A673 (cell line): ENCODE results near the gene ZNF17. TPM values are rescaled to one million over a fixed set of nuclear protein-coding genes. Genes with fewer than 3 reads are reported as not detected.

ENCODE experiments used
- BruUV-seq: library from RNA; stranded (reverse); fragments of 400-500 nt; replicated peaks from 2 replicates; lab custom pipeline; 2021; lab: Mats Ljungman, UMichigan
- CTCF ChIA-PET: fragments of 300-600 bp; sonication (Branson Sonifier 250); formaldehyde crosslinking; loops from one replicate; lab custom pipeline; 2022; ENCODE audit warnings: antibody characterized with exemption; lab: Charles Lee
- POLR2A ChIA-PET: fragments of 300-600 bp; sonication (Branson Sonifier 250); formaldehyde crosslinking; loops from one replicate; lab custom pipeline; 2022; ENCODE audit warnings: antibody characterized with exemption; ENCODE audit not compliant: low non-redundant PET; lab: Charles Lee
- DNase-seq: peaks from one replicate; pipeline ENCODE4 v3.0.0-alpha.2; 2015; ENCODE audit warnings: low spot score
- H3K27ac ChIP-seq: fragments of 200-600 bp; sonication (generic); 2 replicates; pipeline ENCODE4 v1.5.1; 2016; ENCODE audit warnings: mixed run types, low read depth, mild to moderate bottlenecking, mixed read lengths, antibody characterized with exemption, low read length; ENCODE audit not compliant: poor library complexity, severe bottlenecking
- H3K27me3 ChIP-seq: fragments of 200-600 bp; sonication (generic); replicated peaks from 2 replicates; pipeline ENCODE4 v1.6.1; 2017; ENCODE audit warnings: mixed run types, low read depth, mild to moderate bottlenecking, mixed read lengths, antibody characterized with exemption, low read length; ENCODE audit not compliant: insufficient read depth, poor library complexity
- H3K36me3 ChIP-seq: fragments of 200-600 bp; sonication (generic); 2 replicates; pipeline ENCODE4 v1.6.1; 2016; ENCODE audit warnings: mixed run types, mild to moderate bottlenecking, mixed read lengths, antibody characterized with exemption, low read length; ENCODE audit not compliant: insufficient read depth, poor library complexity, severe bottlenecking
- H3K4me1 ChIP-seq: fragments of 200-600 bp; sonication (generic); 2 replicates; pipeline ENCODE4 v1.6.1; 2017; ENCODE audit warnings: mixed run types, mild to moderate bottlenecking, mixed read lengths, antibody characterized with exemption, low read length; ENCODE audit not compliant: insufficient read depth, poor library complexity, severe bottlenecking
- H3K4me3 ChIP-seq: fragments of 200-600 bp; sonication (generic); 2 replicates; pipeline ENCODE4 v1.5.1; 2016; ENCODE audit warnings: low read depth, mixed run types, mild to moderate bottlenecking, mixed read lengths, low read length; ENCODE audit not compliant: poor library complexity, severe bottlenecking
- H3K9me3 ChIP-seq: fragments of 200-600 bp; sonication (generic); 2 replicates; pipeline ENCODE4 v1.6.1; 2016; ENCODE audit warnings: mixed run types, low read depth, mild to moderate bottlenecking, mixed read lengths, antibody characterized with exemption, low read length; ENCODE audit not compliant: poor library complexity, severe bottlenecking
- EZH2 ChIP-seq: fragments of 200-600 bp; sonication (generic); IDR thresholded peaks from 2 replicates; pipeline ENCODE4 v1.6.1; 2017; ENCODE audit warnings: borderline replicate concordance, low read depth, mild to moderate bottlenecking, mixed read lengths, antibody characterized with exemption, low read length; ENCODE audit not compliant: poor library complexity, severe bottlenecking
- intact Hi-C: fragments of 100-400 bp; cut with micrococcal nuclease; formaldehyde crosslinking; loops from one replicate; pipeline ENCODE4 v1.10.0; 2022; ENCODE audit not compliant: unreplicated experiment
- total RNA-seq: library from RNA; stranded (reverse); gene quantifications from 2 replicates; pipeline ENCODE4 v1.2.3, GENCODE V29; 2021
- TF ChIP-seq, protein P1 (sequence below): fragments of 300-800, 200-600 bp; sonication (generic); conservative IDR thresholded peaks from 2 replicates; pipeline ENCODE4 v1.5.1; 2017; ENCODE audit warnings: low read depth, mild to moderate bottlenecking, antibody characterized with exemption, low read length, moderate library complexity, mixed read lengths

ZNF17 gene
- total RNA-seq, 1 experiment from 2014 or later: 13.1 TPM

DNA sequence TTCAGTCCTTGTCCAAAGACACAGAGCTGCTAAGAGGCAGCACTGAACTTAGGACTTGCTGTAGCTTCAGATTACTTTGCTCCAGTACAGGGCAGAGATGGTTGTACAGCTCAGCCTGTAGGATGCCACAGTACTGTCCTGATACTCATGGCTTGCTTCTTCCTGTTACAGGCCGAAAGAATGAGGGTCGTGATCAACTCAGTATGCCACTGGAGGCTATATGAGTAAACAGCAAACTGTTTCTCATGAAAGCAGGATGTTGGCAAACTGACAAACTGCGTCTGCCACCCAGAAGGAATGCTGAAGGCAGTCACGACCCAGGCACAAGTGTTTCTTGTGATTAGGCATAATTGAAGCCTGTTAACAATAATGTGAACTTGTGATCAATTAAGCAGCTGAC is 27.0 kb downstream of the ZNF17 start:
- Histone ChIP-seq H3K27me3 (no peaks in the 10 kb centered on the region), H3K4me1 (peaks cover 7% of the 10 kb centered on the region), H3K36me3 (peaks cover 8% of the 10 kb centered on the region), H3K27ac (no peak overlapping the region), H3K9me3 (no peaks in the 10 kb centered on the region), H3K4me3 (no peak overlapping the region)
- BruUV-seq: no TSS peak
- no peak for TF ChIP-seq EZH2
- TF ChIP-seq, protein P1, sequence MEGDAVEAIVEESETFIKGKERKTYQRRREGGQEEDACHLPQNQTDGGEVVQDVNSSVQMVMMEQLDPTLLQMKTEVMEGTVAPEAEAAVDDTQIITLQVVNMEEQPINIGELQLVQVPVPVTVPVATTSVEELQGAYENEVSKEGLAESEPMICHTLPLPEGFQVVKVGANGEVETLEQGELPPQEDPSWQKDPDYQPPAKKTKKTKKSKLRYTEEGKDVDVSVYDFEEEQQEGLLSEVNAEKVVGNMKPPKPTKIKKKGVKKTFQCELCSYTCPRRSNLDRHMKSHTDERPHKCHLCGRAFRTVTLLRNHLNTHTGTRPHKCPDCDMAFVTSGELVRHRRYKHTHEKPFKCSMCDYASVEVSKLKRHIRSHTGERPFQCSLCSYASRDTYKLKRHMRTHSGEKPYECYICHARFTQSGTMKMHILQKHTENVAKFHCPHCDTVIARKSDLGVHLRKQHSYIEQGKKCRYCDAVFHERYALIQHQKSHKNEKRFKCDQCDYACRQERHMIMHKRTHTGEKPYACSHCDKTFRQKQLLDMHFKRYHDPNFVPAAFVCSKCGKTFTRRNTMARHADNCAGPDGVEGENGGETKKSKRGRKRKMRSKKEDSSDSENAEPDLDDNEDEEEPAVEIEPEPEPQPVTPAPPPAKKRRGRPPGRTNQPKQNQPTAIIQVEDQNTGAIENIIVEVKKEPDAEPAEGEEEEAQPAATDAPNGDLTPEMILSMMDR: no peak
- DNase-seq: no peak
- ChIA-PET POLR2A (no interaction called here), CTCF (no interaction called here)
- intact Hi-C loops: no loop called here

GRCh38 chr19:57438925-57439324 is 28.0 kb downstream of the ZNF17 start:
- Histone ChIP-seq H3K9me3 (peaks cover 8% of the 10 kb centered on the region), H3K4me3 (no peak overlapping the region), H3K27ac (no peak overlapping the region), H3K4me1 (peaks cover 7% of the 10 kb centered on the region), H3K36me3 (peaks cover 18% of the 10 kb centered on the region), H3K27me3 (no peaks in the 10 kb centered on the region)
- CTCF ChIA-PET: no interaction called here
- TF ChIP-seq, protein P1: no peak
- no peak for TF ChIP-seq EZH2
- intact Hi-C loops: no loop called here
- no TSS peak for BruUV-seq
- POLR2A ChIA-PET: no interaction called here
- no peak for DNase-seq

- peaks cover 25% of the 10 kb centered on the region for H3K9me3 ChIP-seq
These were observed 31.2 kb downstream of the ZNF17 start for GRCh38 chr19:57441979-57442752.

More at GRCh38 chr19:57441979-57442752, 31.2 kb downstream of the ZNF17 start:
- H3K36me3 ChIP-seq: peaks cover 35% of the 10 kb centered on the region
- TF ChIP-seq, protein P1: no peak
- TF ChIP-seq EZH2: no peak
- no peak overlapping the region for H3K27ac ChIP-seq
- POLR2A ChIA-PET: no interaction called here
- H3K4me1 ChIP-seq: no peaks in the 10 kb centered on the region
- BruUV-seq: no TSS peak
- H3K27me3 ChIP-seq: no peaks in the 10 kb centered on the region
- DNase-seq: no peak
- intact Hi-C loops: no loop called here
- CTCF ChIA-PET: interaction anchor here (0.5 kb wide), 1 partner anchor 10 kb away, joined by 6 read pairs; no protein-coding TSS in a partner anchor
- H3K4me3 ChIP-seq: no peak overlapping the region
